ENCODE measurements around the gene TGIF1.

TGIF1 gene

GRCh38 chr18:3440341-3440740 is 9.6 kb upstream of the TGIF1 start:
- no peak for DNase-seq

GRCh38 chr18:3441290-3441689 is 8.7 kb upstream of the TGIF1 start:
- DNase-seq: no peak

GRCh38 chr18:3442919-3443318 is 7.1 kb upstream of the TGIF1 start:
- no peak for DNase-seq

GRCh38 chr18:3444296-3444695 is 5.7 kb upstream of the TGIF1 start:
- DNase-seq: no peak

- DNase-seq: no peak
Measured at GRCh38 chr18:3444954-3445353, 5.0 kb upstream of the TGIF1 start.

GRCh38 chr18:3447068-3447894 is 2.7 kb upstream of the TGIF1 start:
- no peak for DNase-seq

GRCh38 chr18:3447895-3448837 is 1.8 kb upstream of the TGIF1 start:
- peak; percentile 90 for DNase-seq

GRCh38 chr18:3448838-3449511 is 997 bp upstream of the TGIF1 start:
- DNase-seq: peak; percentile 94

- DNase-seq: no peak
Measured at GRCh38 chr18:3449512-3450011, 410 bp upstream of the TGIF1 start.

- no peak for DNase-seq
Measured at GRCh38 chr18:3450799-3451182, 819 bp downstream of the TGIF1 start.

- no peak for DNase-seq
Measured at GRCh38 chr18:3451183-3451988, 1.4 kb downstream of the TGIF1 start.

- no peak for DNase-seq
Measured at GRCh38 chr18:3451989-3452749, 2.2 kb downstream of the TGIF1 start.

- DNase-seq: no peak
Measured at GRCh38 chr18:3452750-3453539, 3.0 kb downstream of the TGIF1 start.

- DNase-seq: peak; percentile 60
Measured at GRCh38 chr18:3453540-3454364, 3.8 kb downstream of the TGIF1 start.

- DNase-seq: no peak
Measured at GRCh38 chr18:3454365-3455089, 4.6 kb downstream of the TGIF1 start.

- DNase-seq: no peak
Measured at GRCh38 chr18:3455090-3455635, 5.2 kb downstream of the TGIF1 start.

GRCh38 chr18:3455907-3456685 is 6.1 kb downstream of the TGIF1 start:
- no peak for DNase-seq

- DNase-seq: no peak
Measured at GRCh38 chr18:3456686-3457069, 6.7 kb downstream of the TGIF1 start.

Measured in SIG-M5 (cell line).